ENCODE results near the gene DPP9. TPM values are rescaled to one million over a fixed set of nuclear protein-coding genes. Genes with fewer than 3 reads are reported as not detected.
A peak's percentile ranks its signal among the peaks of the same experiment; 100 is the strongest.

Gene DPP9
- total RNA-seq, 1 donor from 2014 or later: 42.9 TPM

DNA sequence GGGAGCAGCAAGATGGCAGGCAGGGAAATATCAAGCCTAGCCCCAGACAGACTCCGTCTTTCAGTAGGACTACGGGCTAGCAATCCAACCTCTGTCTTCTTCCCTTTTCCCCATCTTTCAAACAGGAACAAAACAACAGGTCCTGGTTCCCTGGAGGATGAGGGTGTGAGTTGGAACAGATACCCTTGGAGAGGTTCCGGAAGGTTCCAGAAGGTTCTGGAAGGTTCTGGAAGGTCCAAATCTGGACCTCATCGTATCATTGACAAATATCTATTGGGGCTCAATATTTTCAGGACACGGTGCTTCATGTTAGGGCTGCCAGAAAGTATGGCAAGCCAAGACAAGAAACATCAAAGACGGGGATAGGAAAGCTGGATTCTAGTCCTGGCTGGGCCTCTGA is 39.4 kb upstream of the DPP9 start:
- H3K4me1 Mint-ChIP-seq (ENCODE audit: unreplicated experiment): peaks cover 14% of the 10 kb centered on the region
- no peaks in the 10 kb centered on the region for H3K36me3 Mint-ChIP-seq
- H3K4me3 Mint-ChIP-seq: no peak overlapping the region
- no peak for DNase-seq (ENCODE audit: extremely low spot score, unreplicated experiment)
- H3K27ac Mint-ChIP-seq: no peak overlapping the region
- TF ChIP-seq, protein P1, sequence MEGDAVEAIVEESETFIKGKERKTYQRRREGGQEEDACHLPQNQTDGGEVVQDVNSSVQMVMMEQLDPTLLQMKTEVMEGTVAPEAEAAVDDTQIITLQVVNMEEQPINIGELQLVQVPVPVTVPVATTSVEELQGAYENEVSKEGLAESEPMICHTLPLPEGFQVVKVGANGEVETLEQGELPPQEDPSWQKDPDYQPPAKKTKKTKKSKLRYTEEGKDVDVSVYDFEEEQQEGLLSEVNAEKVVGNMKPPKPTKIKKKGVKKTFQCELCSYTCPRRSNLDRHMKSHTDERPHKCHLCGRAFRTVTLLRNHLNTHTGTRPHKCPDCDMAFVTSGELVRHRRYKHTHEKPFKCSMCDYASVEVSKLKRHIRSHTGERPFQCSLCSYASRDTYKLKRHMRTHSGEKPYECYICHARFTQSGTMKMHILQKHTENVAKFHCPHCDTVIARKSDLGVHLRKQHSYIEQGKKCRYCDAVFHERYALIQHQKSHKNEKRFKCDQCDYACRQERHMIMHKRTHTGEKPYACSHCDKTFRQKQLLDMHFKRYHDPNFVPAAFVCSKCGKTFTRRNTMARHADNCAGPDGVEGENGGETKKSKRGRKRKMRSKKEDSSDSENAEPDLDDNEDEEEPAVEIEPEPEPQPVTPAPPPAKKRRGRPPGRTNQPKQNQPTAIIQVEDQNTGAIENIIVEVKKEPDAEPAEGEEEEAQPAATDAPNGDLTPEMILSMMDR (conservative IDR thresholded peaks at IDR 0.05): no peak
- H3K9me3 Mint-ChIP-seq: no peaks in the 10 kb centered on the region
- peaks cover 2% of the 10 kb centered on the region for H3K27me3 Mint-ChIP-seq

DNA sequence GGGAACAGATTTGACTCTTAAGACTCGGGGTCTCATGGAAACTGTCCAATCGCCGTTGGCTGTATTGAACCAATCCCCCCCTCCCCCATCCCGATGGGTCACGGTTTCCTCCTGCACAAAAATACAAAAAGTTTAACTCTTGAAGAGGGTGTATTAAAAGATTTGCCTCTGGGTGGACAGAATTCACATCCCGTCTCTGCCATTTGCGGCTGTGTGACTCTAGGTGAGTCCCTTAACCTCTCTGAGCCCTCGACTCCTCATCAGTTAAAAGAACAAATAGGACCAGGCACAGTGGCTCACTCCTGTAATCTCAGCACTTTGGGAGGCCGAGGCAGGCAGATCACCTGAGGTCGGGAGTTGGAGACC is 36.6 kb upstream of the DPP9 start:
- Mint-ChIP-seq H3K9me3 (no peaks in the 10 kb centered on the region), H3K27me3 (peaks cover 3% of the 10 kb centered on the region), H3K27ac (peak overlapping the region; percentile 70), H3K4me3 (peak overlapping the region; percentile 75), H3K36me3 (no peaks in the 10 kb centered on the region), H3K4me1 (ENCODE audit: unreplicated experiment) (peaks cover 14% of the 10 kb centered on the region)
- TF ChIP-seq, protein P1 (conservative IDR thresholded peaks at IDR 0.05): no peak
- DNase-seq (ENCODE audit: extremely low spot score, unreplicated experiment): no peak

DNA sequence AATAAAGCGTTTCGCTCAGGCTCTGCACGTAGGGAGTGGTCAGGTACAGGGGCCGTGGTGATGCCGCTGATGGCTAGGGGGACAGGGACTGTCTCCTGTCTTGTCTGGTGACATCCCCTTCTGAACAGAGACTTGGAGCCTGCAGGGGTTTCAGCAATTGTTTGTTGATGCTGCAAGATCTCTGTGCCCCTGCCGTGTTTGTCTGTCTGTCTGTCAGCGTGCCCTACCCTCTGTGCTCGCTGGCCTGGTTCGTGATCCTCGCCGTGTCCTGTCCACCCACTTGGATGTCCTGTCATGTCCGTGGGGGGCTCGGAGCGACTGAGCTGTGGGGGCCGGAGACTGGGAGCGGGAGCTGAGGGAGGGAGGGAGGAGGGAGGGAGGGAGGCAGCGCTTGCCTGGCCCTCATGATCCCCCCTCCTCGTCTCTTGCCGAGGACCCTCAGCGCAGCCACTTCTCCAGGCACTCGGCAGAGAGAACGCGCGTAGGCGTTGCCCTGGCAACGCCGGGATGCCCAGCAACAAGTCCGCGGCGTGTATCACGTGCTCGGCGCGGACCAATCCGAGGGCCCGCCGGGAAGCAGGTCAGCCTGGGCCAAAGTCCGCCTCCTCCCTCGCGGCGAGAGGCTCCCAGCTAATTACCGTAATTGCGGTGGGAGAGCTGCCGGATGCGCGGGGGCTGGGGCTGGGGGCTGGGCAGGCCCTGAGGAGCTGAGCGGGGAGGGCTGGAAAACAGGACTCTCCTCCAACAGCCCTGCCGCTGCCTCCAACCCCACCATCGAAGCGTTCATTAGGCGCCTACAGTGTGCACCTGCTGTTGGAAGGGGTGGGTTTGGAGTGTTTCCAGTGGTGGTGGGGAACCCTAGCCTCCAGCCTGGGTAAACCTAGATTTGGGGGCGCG is 36.0 kb upstream of the DPP9 start:
- Mint-ChIP-seq H3K36me3 (no peaks in the 10 kb centered on the region), H3K4me1 (ENCODE audit: unreplicated experiment) (peaks cover 14% of the 10 kb centered on the region), H3K9me3 (no peaks in the 10 kb centered on the region), H3K27me3 (peaks cover 3% of the 10 kb centered on the region), H3K4me3 (peak overlapping the region; percentile 75), H3K27ac (no peak overlapping the region)
- peak; percentile 93 for DNase-seq (ENCODE audit: extremely low spot score, unreplicated experiment)
- TF ChIP-seq, protein P1 (conservative IDR thresholded peaks at IDR 0.05): no peak

DNA sequence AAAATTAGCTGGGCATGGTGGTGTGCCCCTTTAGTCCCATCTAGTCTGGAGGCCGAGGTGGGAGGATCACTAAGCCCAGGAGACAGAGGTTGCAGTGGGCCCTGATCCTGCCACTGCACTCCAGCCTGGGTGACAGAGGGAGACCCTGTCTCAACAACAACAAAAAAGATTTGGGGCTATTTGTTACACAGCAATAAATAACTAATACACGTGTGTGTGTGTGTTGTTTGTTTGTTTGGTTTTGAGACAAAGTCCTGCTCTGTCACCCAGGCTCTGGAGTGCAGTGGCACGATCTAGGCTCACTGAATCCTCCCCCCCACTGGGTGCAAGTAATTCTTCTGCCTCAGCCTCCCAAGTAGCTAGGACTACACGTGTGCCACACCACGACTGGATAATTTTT is 35.0 kb upstream of the DPP9 start:
- Mint-ChIP-seq H3K4me1 (ENCODE audit: unreplicated experiment) (peaks cover 9% of the 10 kb centered on the region), H3K27ac (no peak overlapping the region), H3K9me3 (no peaks in the 10 kb centered on the region), H3K27me3 (peaks cover 3% of the 10 kb centered on the region), H3K36me3 (no peaks in the 10 kb centered on the region), H3K4me3 (no peak overlapping the region)
- DNase-seq (ENCODE audit: extremely low spot score, unreplicated experiment): no peak
- TF ChIP-seq, protein P1 (conservative IDR thresholded peaks at IDR 0.05): no peak

DNA sequence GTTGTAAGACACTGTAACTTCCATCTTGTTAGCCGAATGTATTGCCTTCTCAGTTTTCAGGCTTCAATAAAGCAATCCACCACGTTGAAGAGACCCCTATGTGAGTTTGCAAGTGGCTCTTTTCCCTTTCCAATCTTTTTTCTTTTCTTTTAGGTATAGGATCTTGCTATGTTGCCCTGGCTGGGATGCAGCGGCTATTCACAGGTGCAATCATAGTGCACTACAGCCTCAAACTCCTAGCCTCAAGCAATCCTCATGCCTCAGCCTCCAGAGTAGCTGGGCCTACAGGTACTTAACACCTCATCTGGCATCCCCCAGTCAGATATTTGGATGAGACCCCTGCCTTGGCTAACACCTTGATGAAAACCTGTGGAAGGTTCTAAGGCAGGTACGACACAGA is 34.4 kb upstream of the DPP9 start:
- H3K4me1 Mint-ChIP-seq (ENCODE audit: unreplicated experiment): peaks cover 9% of the 10 kb centered on the region
- peaks cover 3% of the 10 kb centered on the region for H3K27me3 Mint-ChIP-seq
- no peak for DNase-seq (ENCODE audit: extremely low spot score, unreplicated experiment)
- TF ChIP-seq, protein P1 (conservative IDR thresholded peaks at IDR 0.05): no peak
- no peaks in the 10 kb centered on the region for H3K36me3 Mint-ChIP-seq
- no peak overlapping the region for H3K27ac Mint-ChIP-seq
- no peak overlapping the region for H3K4me3 Mint-ChIP-seq
- no peaks in the 10 kb centered on the region for H3K9me3 Mint-ChIP-seq
